ENCODE measurements around the gene ALG5. TPM values are rescaled to one million over a fixed set of nuclear protein-coding genes. Genes with fewer than 3 reads are reported as not detected.

Gene ALG5
- total and polyA plus RNA-seq, 4 donors = 26.6 to 54.2 (median 44.4) TPM

DNA sequence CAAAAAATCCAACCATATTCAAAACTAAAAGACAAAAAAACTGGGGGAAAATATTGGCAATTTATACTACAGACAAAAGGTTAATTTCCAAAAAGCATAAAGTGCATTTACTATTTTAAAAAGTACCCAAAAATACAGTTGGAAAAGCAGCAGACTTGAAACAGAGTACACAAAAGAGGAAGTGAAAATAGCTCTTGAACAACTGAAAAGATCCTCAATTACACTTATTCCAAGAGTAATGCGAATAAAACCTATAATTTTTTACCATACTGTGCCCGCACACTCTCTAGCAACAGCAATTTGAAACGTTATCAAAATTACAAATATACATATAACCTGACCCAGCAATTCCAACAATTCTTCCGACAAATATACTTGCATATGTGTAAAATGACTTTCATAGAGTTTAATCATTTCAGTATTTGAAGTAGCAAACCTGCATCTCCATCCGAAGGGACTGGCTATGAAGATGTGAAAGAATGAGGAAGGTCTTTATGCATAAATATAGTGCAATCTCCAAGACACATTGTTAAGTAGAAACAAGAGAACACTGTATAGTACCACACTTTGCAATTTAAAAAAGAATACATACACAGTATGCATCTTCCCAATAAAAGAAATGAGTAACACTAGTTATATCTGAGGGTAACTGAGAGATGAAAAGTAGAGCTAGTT, 25.4 kb downstream of the ALG5 start:
- peaks cover 12 to 21% (median 18%) of the 10 kb centered on the region in 4 donors for H3K36me3 ChIP-seq (ENCODE audit: control insufficient read depth in 4 of 4, insufficient read depth in 4 of 4, low read length in 4 of 4)
- no peak for ATAC-seq (ENCODE audit: insufficient read depth, low FRiP score)
- no peak for TF ChIP-seq CTCF (IDR thresholded peaks at IDR 0.05; ENCODE audit: control extremely low read depth, extremely low read depth)
- H3K9me3 ChIP-seq (ENCODE audit: control insufficient read depth in 4 of 4, insufficient read depth in 3 of 4, low read length in 3 of 4) = peaks cover 0 to 3% (median 1%) of the 10 kb centered on the region in 4 donors
- H3K4me1 ChIP-seq (ENCODE audit: control insufficient read depth in 5 of 5, insufficient read depth in 5 of 5, low read length in 5 of 5) = no peaks in the 10 kb centered on the region
- H3K4me3 ChIP-seq = no peak overlapping the region
- no peak overlapping the region for H3K9ac ChIP-seq (ENCODE audit: insufficient read depth in 1 of 2, low read length in 2 of 2)
- no peaks in the 10 kb centered on the region for H3K27me3 ChIP-seq (ENCODE audit: control insufficient read depth in 3 of 3, insufficient read depth in 3 of 3, low read length in 2 of 3)
- WGBS, 2 donors = 84 to 85% methylated on average over 5 of the region's 5 CpGs
- H3K27ac ChIP-seq (ENCODE audit: low read depth in 1 of 2, low read length in 1 of 2) = no peak overlapping the region
- DNase-seq = no peak

DNA sequence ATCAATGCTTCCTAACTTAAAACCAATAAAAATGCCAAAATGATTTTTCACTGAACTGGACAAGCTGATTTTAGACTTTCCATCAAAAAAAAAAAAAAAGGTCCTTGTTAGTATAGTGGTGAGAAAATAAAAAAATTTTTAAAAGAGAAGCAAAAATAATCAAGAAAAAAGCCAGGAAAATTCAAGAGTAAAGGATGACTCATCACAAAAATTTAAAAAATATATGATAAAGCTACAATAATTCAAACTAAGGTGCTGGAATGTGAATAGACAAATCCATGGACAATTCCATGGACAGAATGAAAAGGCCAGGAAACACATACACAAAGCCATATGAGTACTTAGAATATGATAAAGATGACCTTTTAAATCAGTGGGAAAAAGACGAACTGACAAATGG, 26.1 kb downstream of the ALG5 start:
- no peak overlapping the region for H3K27ac ChIP-seq (ENCODE audit: low read depth in 1 of 2, low read length in 1 of 2)
- no peaks in the 10 kb centered on the region for H3K4me1 ChIP-seq (ENCODE audit: control insufficient read depth in 5 of 5, insufficient read depth in 5 of 5, low read length in 5 of 5)
- H3K9me3 ChIP-seq (ENCODE audit: control insufficient read depth in 4 of 4, insufficient read depth in 3 of 4, low read length in 3 of 4) = peaks cover 0 to 3% (median 1%) of the 10 kb centered on the region in 4 donors
- no peaks in the 10 kb centered on the region for H3K27me3 ChIP-seq (ENCODE audit: control insufficient read depth in 3 of 3, insufficient read depth in 3 of 3, low read length in 2 of 3)
- no peak for TF ChIP-seq CTCF (IDR thresholded peaks at IDR 0.05; ENCODE audit: control extremely low read depth, extremely low read depth)
- DNase-seq = no peak
- WGBS, 2 donors = 97 to 100% methylated on average over 1 of the region's 1 CpG
- H3K4me3 ChIP-seq = no peak overlapping the region
- peaks cover 14 to 29% (median 20%) of the 10 kb centered on the region in 4 donors for H3K36me3 ChIP-seq (ENCODE audit: control insufficient read depth in 4 of 4, insufficient read depth in 4 of 4, low read length in 4 of 4)
- H3K9ac ChIP-seq (ENCODE audit: insufficient read depth in 1 of 2, low read length in 2 of 2) = no peak overlapping the region
- no peak for ATAC-seq (ENCODE audit: insufficient read depth, low FRiP score)

DNA sequence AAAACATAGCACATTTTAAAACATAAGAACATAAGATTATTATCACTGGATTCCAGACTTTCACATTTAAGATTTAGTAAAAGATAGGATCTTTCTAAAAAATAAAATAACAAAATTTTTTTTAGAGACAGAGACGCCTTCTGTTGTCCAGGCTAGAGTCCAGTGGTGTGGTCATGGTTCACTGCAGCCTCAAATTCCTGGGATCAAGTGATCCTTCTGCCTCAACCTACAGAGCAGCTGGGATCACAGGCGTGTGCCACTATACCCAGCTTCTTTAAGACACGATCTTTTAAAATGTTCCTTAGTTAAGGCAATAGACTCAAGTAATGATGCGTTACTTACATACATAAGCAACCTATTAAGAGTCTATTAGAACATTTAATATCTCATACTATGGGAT, 32.7 kb downstream of the ALG5 start:
- H3K9ac ChIP-seq (ENCODE audit: insufficient read depth in 1 of 2, low read length in 2 of 2) = no peak overlapping the region
- H3K9me3 ChIP-seq (ENCODE audit: control insufficient read depth in 4 of 4, insufficient read depth in 3 of 4, low read length in 3 of 4) = no peaks in the 10 kb centered on the region
- DNase-seq (no peak), ATAC-seq (ENCODE audit: insufficient read depth, low FRiP score) (no peak)
- H3K27ac ChIP-seq (ENCODE audit: low read depth in 1 of 2, low read length in 1 of 2) = no peak overlapping the region
- peaks cover 13 to 40% (median 28%) of the 10 kb centered on the region in 4 donors for H3K36me3 ChIP-seq (ENCODE audit: control insufficient read depth in 4 of 4, insufficient read depth in 4 of 4, low read length in 4 of 4)
- H3K27me3 ChIP-seq (ENCODE audit: control insufficient read depth in 3 of 3, insufficient read depth in 3 of 3, low read length in 2 of 3) = no peaks in the 10 kb centered on the region
- H3K4me1 ChIP-seq (ENCODE audit: control insufficient read depth in 5 of 5, insufficient read depth in 5 of 5, low read length in 5 of 5) = no peaks in the 10 kb centered on the region
- no peak overlapping the region for H3K4me3 ChIP-seq
- 97 to 98% methylated on average over 4 of the region's 4 CpGs for WGBS, 2 donors
- no peak for TF ChIP-seq CTCF (IDR thresholded peaks at IDR 0.05; ENCODE audit: control extremely low read depth, extremely low read depth)

DNA sequence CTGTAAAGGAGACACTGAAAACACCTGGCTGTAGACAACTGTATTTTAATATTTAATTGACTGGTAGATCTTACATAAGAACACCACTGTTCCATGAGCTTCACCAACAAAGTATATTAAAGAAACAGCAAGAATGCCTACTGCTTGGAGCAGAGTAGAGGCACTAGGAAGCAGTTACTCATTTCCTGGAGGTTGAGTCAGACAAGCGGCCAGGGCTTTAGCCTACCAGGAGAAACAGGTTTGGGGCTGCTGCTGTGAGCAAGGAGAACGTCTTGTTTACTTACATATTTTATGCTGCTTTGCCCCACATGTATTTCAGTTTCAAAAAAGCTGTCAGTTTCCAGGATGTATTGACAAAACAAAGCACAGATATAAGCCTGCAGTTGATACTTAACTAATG, 33.4 kb downstream of the ALG5 start:
- no peak overlapping the region for H3K4me3 ChIP-seq
- H3K9me3 ChIP-seq (ENCODE audit: control insufficient read depth in 4 of 4, insufficient read depth in 3 of 4, low read length in 3 of 4) = no peaks in the 10 kb centered on the region
- no peak overlapping the region for H3K27ac ChIP-seq (ENCODE audit: low read depth in 1 of 2, low read length in 1 of 2)
- H3K27me3 ChIP-seq (ENCODE audit: control insufficient read depth in 3 of 3, insufficient read depth in 3 of 3, low read length in 2 of 3) = no peaks in the 10 kb centered on the region
- WGBS, 2 donors = 69 to 77% methylated on average over 2 of the region's 2 CpGs
- H3K9ac ChIP-seq (ENCODE audit: insufficient read depth in 1 of 2, low read length in 2 of 2) = no peak overlapping the region
- H3K36me3 ChIP-seq (ENCODE audit: control insufficient read depth in 4 of 4, insufficient read depth in 4 of 4, low read length in 4 of 4) = peaks cover 10 to 40% (median 29%) of the 10 kb centered on the region in 4 donors
- ATAC-seq (ENCODE audit: insufficient read depth, low FRiP score) = no peak
- H3K4me1 ChIP-seq (ENCODE audit: control insufficient read depth in 5 of 5, insufficient read depth in 5 of 5, low read length in 5 of 5) = no peaks in the 10 kb centered on the region
- no peak for TF ChIP-seq CTCF (IDR thresholded peaks at IDR 0.05; ENCODE audit: control extremely low read depth, extremely low read depth)
- DNase-seq = no peak

Data from lung (tissue), 12 donors.